ENCODE measurements around the gene PITPNM3.

DNA sequence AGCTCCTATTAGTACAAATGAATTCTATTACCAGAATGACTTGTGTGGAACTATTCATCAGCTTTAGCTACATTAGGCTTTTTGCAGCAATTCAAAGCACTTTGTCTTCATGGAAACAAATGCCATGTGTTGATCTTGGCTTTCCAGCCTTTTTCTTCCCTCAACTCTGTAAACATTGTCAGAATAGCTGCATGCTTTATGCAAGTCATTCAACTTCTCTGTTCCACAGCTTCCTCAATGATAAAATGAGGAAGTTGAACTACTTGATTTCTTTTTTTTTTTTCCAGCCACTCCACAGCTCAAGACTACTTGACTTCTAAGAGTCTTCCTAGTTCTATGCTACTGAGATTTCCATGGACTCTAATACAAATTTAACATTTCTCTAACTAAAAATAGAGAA is 43.0 kb upstream of the PITPNM3 start:
- TF ChIP-seq POLR2A (IDR thresholded peaks at IDR 0.05; ENCODE audit: low read length) (no peak), GATA1 (IDR thresholded peaks at IDR 0.05; ENCODE audit: low read depth, low read length) (no peak)
